HepG2 (cell line): Measurements from ENCODE around the gene FSIP1. TPM values are rescaled to one million over a fixed set of nuclear protein-coding genes. Genes with fewer than 3 reads are reported as not detected.

Source experiments
- ATAC-seq: fragments of 200-7000 bp; cut with Tn5 transposase; 3 replicates; pipeline ENCODE4 v1.9.1; 2020; ENCODE audit warnings: mild to moderate bottlenecking, moderate library complexity
- BruUV-seq: library from RNA; stranded (reverse); fragments of 400-500 nt; replicated peaks from 2 replicates; lab custom pipeline; 2021; lab: Mats Ljungman, UMichigan
- CTCF ChIA-PET: fragments of 300-600 bp; formaldehyde crosslinking; extraction: SDS; loops from one replicate; lab custom pipeline; 2021; ENCODE audit warnings: low total read pairs, inconsistent platforms, low intra/inter-chr PET ratio; lab: Yijun Ruan, JAX
- POLR2A ChIA-PET: fragments of 350-600 bp; sonication (Branson Sonifier 250); formaldehyde crosslinking; loops from one replicate; lab custom pipeline; 2020; ENCODE audit warnings: antibody characterized with exemption, inconsistent platforms; lab: Yijun Ruan, JAX
- DNase-seq: peaks from one replicate; pipeline ENCODE4 v3.0.0-alpha.2; 2015; ENCODE audit warnings: low spot score
- FAIRE-seq: peaks from 3 replicates; lab custom pipeline; 2011; peaks lifted over from hg19 to GRCh38; lab: Jason Lieb, UNC
- H2AFZ ChIP-seq: one replicate; pipeline ENCODE4 v1.6.1; 2011; ENCODE audit warnings: low read length, inconsistent platforms
- H3K27ac ChIP-seq: fragments of 300-600 bp; 3 replicates; pipeline ENCODE4 v1.8.0; 2011; ENCODE audit warnings: mixed run types, mild to moderate bottlenecking, mixed read lengths, low read length, inconsistent platforms; ENCODE audit not compliant: insufficient read depth; ENCODE audit errors: extremely low read length
- H3K27me3 ChIP-seq, 2 experiments: fragments of 200-600 bp in 1 of 2; 2 replicates in 1 of 2; 3 replicates in 1 of 2; pipeline versions ENCODE4 v1.6.0 to v1.8.0; 2011; ENCODE audit warnings: low read length in 2 of 2, mild to moderate bottlenecking in 2 of 2, moderate library complexity in 2 of 2, inconsistent platforms in 1 of 2; ENCODE audit not compliant: insufficient read depth in 2 of 2, control insufficient read depth in 1 of 2
- H3K36me3 ChIP-seq, 2 experiments: fragments of 200-600 bp in 1 of 2; replicated peaks in 1 of 2; 2 replicates in 1 of 2; 3 replicates in 1 of 2; pipeline versions ENCODE4 v1.5.1 to v1.8.0; 2011; ENCODE audit warnings: low read length in 2 of 2, inconsistent platforms in 1 of 2; ENCODE audit not compliant: insufficient read depth in 2 of 2, control insufficient read depth in 1 of 2
- H3K4me1 ChIP-seq: 2 replicates; pipeline ENCODE4 v1.5.1; 2012; ENCODE audit warnings: low read length, inconsistent platforms; ENCODE audit not compliant: insufficient read depth
- H3K4me2 ChIP-seq: 2 replicates; pipeline ENCODE4 v1.6.0; 2011; ENCODE audit warnings: low read depth, low read length, inconsistent platforms
- H3K4me3 ChIP-seq, 3 experiments: fragments of 200-600 bp in 1 of 3; sonication (generic), shearing (Covaris generic) in 1 of 3; replicated peaks in 1 of 3; 2 replicates each; pipeline ENCODE4 v1.5.1; 2011 to 2016; ENCODE audit warnings: low read length in 3 of 3, inconsistent platforms in 2 of 3, low read depth in 2 of 3, mild to moderate bottlenecking in 2 of 3, control low read depth in 1 of 3, mixed read lengths in 1 of 3; ENCODE audit not compliant: insufficient read depth in 1 of 3
- H3K79me2 ChIP-seq: one replicate; pipeline ENCODE4 v1.6.1; 2011; ENCODE audit warnings: low read length, inconsistent platforms; ENCODE audit not compliant: insufficient read depth
- H3K9ac ChIP-seq: 2 replicates; pipeline ENCODE4 v1.6.0; 2011; ENCODE audit warnings: mild to moderate bottlenecking, low read depth, low read length, inconsistent platforms; ENCODE audit not compliant: insufficient read depth
- H3K9me3 ChIP-seq: 2 replicates; pipeline ENCODE4 v1.5.1; 2012; ENCODE audit warnings: mild to moderate bottlenecking, low read length
- H4K20me1 ChIP-seq: 2 replicates; pipeline ENCODE4 v1.6.0; 2011; ENCODE audit warnings: inconsistent platforms, mild to moderate bottlenecking, low read length, moderate library complexity; ENCODE audit not compliant: insufficient read depth
- KLF12 ChIP-seq: sonication (generic); formaldehyde crosslinking; IDR thresholded peaks from 2 replicates; pipeline ENCODE4 v1.4.0; 2020; ENCODE audit warnings: missing genetic modification reagents, borderline replicate concordance
- RAD21 ChIP-seq: fragments of 450-650 bp; formaldehyde crosslinking; IDR thresholded peaks from 2 replicates; pipeline ENCODE4 v1.5.0; 2020; ENCODE audit warnings: mild to moderate bottlenecking
- SKIL ChIP-seq: sonication (generic); formaldehyde crosslinking; IDR thresholded peaks from 2 replicates; pipeline ENCODE4 v1.8.0; 2022; ENCODE audit warnings: missing genetic modification reagents, mild to moderate bottlenecking, moderate library complexity, borderline replicate concordance
- SRSF4 ChIP-seq: fragments of 200-400 bp; formaldehyde crosslinking; IDR thresholded peaks from one replicate; pipeline ENCODE4 v1.6.1; 2018; ENCODE audit warnings: mild to moderate bottlenecking, low read depth, low read length, moderate library complexity; ENCODE audit not compliant: poor library complexity, severe bottlenecking
- ZBTB3 ChIP-seq: sonication (generic); formaldehyde crosslinking; IDR thresholded peaks from 2 replicates; pipeline ENCODE4 v1.4.0; 2020; ENCODE audit warnings: low read depth, mild to moderate bottlenecking, moderate library complexity, missing genetic modification reagents, borderline replicate concordance
- ZNF17 ChIP-seq: sonication (generic); formaldehyde crosslinking; IDR thresholded peaks from 2 replicates; pipeline ENCODE4 v1.5.0; 2020; ENCODE audit warnings: mild to moderate bottlenecking, missing genetic modification reagents
- ZNF253 ChIP-seq: sonication (generic); formaldehyde crosslinking; IDR thresholded peaks from 2 replicates; pipeline ENCODE4 v1.8.0; 2022; ENCODE audit warnings: mild to moderate bottlenecking, missing genetic modification reagents, borderline replicate concordance
- ZNF337 ChIP-seq: sonication (generic); formaldehyde crosslinking; IDR thresholded peaks from 2 replicates; pipeline ENCODE4 v1.5.1; 2020; ENCODE audit warnings: missing genetic modification reagents, low read depth, mild to moderate bottlenecking, borderline replicate concordance
- ZNF672 ChIP-seq: sonication (generic); formaldehyde crosslinking; IDR thresholded peaks from 2 replicates; pipeline ENCODE4 v1.8.1; 2022; ENCODE audit warnings: missing genetic modification reagents
- ZNF678 ChIP-seq: sonication (generic); formaldehyde crosslinking; IDR thresholded peaks from 2 replicates; pipeline ENCODE4 v1.4.0; 2020; ENCODE audit warnings: mild to moderate bottlenecking, missing genetic modification reagents
- WGBS: methylation state at CpG from one replicate; pipeline ENCODE4 v1.1.6; 2017; ENCODE audit warnings: low lambda C conversion rate; 5-methylcytosine and 5-hydroxymethylcytosine counted together
- in situ Hi-C: cut with HindIII; loops from 2 replicates; pipeline ENCODE4 v1.10.0; 2017; ENCODE audit warnings: low pct_unique_long_range_greater_than_20kb; ENCODE audit not compliant: extremely low pct_ligation_motif_present
- intact Hi-C: fragments of 100-400 bp; cut with micrococcal nuclease; formaldehyde crosslinking; loops from one replicate; pipeline ENCODE4 v1.10.0; 2022; ENCODE audit not compliant: unreplicated experiment
- polyA plus RNA-seq, 8 experiments: library from polyadenylated mRNA; depleted of rRNA in 3 of 8; stranded (reverse) in 7 of 8; unstranded in 1 of 8; fragments of >200 nt; fragmentation: Illumina TruSeq in 4 of 8; extraction: Trizol in 4 of 8; gene quantifications; 2 replicates each; pipeline versions ENCODE4 v1.2.1 to v1.2.3, GENCODE V29; 2011 to 2016; ENCODE audit warnings: low read depth in 4 of 8, missing spikeins in 1 of 8, mixed read lengths in 1 of 8; ENCODE audit not compliant: insufficient read depth in 1 of 8
- total RNA-seq, 5 experiments: library from RNA; depleted of rRNA; stranded (reverse); fragments of >200 nt; fragmentation: Illumina TruSeq; extraction: Trizol; gene quantifications; 2 replicates each; pipeline ENCODE4 v1.2.3, GENCODE V29; 2016; ENCODE audit warnings: low read depth in 1 of 5
- TF ChIP-seq, protein P1 (sequence below): sonication (generic); formaldehyde crosslinking; IDR thresholded peaks from 2 replicates; pipeline ENCODE4 v1.5.1; 2020; ENCODE audit warnings: missing genetic modification reagents, mild to moderate bottlenecking, borderline replicate concordance
- TF ChIP-seq, protein P2 (sequence below): sonication (generic); formaldehyde crosslinking; IDR thresholded peaks from 2 replicates; pipeline ENCODE4 v1.4.0; 2020; ENCODE audit warnings: missing genetic modification reagents; ENCODE audit errors: not compliant biosample characterization

Gene FSIP1
- total and polyA plus RNA-seq, 2 of the 13 experiments (the other 11 are each of a cell fraction or from before 2014, with no cell fraction given), result 0.18 TPM; not detected in 1

DNA sequence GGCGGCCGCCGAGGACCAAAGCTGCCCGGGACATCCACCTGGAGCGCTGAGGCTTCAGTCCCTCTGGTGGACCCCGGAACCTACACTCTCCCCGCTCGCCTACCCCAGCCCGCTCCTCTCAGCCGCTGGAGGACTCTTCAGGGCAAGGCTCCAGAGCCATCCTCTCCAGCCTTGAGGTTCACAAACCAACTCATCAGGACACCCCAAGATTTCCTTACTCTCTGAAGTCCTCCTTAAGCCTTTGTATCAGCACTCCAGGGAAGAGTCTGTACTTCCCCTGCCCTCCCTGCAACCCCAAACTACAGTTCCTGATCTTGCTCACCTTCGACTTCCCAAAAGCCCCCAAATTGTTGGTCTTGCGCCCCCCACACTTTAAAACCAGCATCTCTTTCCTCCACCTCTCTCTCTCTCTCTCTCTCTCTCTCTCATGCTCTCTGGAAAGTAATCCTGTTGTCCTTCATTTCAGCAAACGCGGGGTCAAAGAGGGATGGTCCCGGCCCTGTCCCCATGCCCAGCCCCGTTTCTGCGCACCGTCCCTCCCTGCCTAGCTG is 201.3 kb downstream of the FSIP1 start (continued):
- no peak for TF ChIP-seq ZBTB3 (CRISPR knock-in tag)
- TF ChIP-seq, protein P1, sequence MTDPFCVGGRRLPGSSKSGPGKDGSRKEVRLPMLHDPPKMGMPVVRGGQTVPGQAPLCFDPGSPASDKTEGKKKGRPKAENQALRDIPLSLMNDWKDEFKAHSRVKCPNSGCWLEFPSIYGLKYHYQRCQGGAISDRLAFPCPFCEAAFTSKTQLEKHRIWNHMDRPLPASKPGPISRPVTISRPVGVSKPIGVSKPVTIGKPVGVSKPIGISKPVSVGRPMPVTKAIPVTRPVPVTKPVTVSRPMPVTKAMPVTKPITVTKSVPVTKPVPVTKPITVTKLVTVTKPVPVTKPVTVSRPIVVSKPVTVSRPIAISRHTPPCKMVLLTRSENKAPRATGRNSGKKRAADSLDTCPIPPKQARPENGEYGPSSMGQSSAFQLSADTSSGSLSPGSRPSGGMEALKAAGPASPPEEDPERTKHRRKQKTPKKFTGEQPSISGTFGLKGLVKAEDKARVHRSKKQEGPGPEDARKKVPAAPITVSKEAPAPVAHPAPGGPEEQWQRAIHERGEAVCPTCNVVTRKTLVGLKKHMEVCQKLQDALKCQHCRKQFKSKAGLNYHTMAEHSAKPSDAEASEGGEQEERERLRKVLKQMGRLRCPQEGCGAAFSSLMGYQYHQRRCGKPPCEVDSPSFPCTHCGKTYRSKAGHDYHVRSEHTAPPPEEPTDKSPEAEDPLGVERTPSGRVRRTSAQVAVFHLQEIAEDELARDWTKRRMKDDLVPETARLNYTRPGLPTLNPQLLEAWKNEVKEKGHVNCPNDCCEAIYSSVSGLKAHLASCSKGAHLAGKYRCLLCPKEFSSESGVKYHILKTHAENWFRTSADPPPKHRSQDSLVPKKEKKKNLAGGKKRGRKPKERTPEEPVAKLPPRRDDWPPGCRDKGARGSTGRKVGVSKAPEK, result no peak

DNA sequence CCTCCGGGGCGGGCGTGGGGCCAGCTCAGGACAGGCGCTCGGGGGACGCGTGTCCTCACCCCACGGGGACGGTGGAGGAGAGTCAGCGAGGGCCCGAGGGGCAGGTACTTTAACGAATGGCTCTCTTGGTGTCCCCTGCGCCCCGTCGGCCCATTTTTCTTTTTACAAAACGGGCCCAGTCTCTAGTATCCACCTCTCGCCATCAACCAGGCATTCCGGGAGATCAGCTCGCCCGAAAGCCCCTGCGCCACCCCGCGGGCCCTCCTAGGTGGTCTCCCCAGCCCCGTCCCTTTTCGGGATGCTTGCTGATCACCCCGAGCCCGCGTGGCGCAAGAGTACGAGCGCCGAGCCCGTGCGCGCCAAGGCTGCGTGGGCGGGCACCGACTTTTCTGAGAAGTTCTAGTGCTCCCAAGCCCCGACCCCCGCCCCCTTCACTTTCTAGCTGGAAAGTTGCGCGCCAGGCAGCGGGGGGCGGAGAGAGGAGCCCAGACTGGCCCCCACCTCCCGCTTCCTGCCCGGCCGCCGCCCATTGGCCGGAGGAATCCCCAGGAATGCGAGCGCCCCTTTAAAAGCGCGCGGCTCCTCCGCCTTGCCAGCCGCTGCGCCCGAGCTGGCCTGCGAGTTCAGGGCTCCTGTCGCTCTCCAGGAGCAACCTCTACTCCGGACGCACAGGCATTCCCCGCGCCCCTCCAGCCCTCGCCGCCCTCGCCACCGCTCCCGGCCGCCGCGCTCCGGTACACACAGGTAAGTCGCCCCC is 202.0 kb downstream of the FSIP1 start, which contains the start of gene THBS1:
TSS of gene THBS1 (plus strand) at position 595 of the 757 bp plus-strand sequence. CDS start 779 bp downstream, outside the sequence.
- WGBS, result no CpG with 5 or more reads among the region's 74 CpGs
- Histone ChIP-seq H3K9me3 (no peaks in the 10 kb centered on the region), H3K4me1 (peaks cover 55% of the 10 kb centered on the region), H4K20me1 (peaks cover 13% of the 10 kb centered on the region; the same call in 1 of the 2 replicates), H3K4me2 (peak within 1 kb of the TSS; percentile 92), H3K9ac (peak within 1 kb of the TSS; percentile 78), H3K36me3 (peaks cover 6 to 28% of the 10 kb centered on the region in 2 experiments), H3K27ac (peak within 1 kb of the TSS; percentile 65), H3K4me3 (peak within 1 kb of the TSS; percentile 64 to 88 (median 67)), H3K79me2 (peaks cover 22% of the 10 kb centered on the region), H3K27me3 (peaks cover 0 to 4% of the 10 kb centered on the region in 2 experiments; a peak in 1 of 5 replicates), H2AFZ (no peak within 1 kb of the TSS)
- DNase-seq (peak; percentile 81), ATAC-seq (peak; percentile 74), FAIRE-seq (no peak)
- in situ Hi-C loops (loop anchor here (5.0 to 10.0 kb wide), 5 partner anchors 146 to 766 kb away; no protein-coding TSS in a partner anchor), intact Hi-C loops (loop anchor here (1.0 to 5.0 kb wide), 7 partner anchors 125 to 763 kb away; no protein-coding TSS in a partner anchor)
- POLR2A ChIA-PET, result interaction anchor here (0.7 to 3.7 kb wide), 18 partner anchors 9 to 707 kb away, joined by 3 to 50 read pairs (median 5); no protein-coding TSS in a partner anchor
- BruUV-seq, result TSS peak; percentile 73
- CTCF ChIA-PET, result interaction anchor here (1.1 to 3.2 kb wide), 5 partner anchors 267 to 873 kb away, joined by 3 to 26 read pairs (median 13); no protein-coding TSS in a partner anchor
- peak; percentile 13; the same call in 1 of the 2 replicates for TF ChIP-seq RAD21
- TF ChIP-seq ZNF337 (CRISPR knock-in tag), result no peak
- TF ChIP-seq SRSF4, result no peak
- no peak for TF ChIP-seq ZNF17
- no peak for TF ChIP-seq SKIL (CRISPR knock-in tag)
- TF ChIP-seq, protein P2, sequence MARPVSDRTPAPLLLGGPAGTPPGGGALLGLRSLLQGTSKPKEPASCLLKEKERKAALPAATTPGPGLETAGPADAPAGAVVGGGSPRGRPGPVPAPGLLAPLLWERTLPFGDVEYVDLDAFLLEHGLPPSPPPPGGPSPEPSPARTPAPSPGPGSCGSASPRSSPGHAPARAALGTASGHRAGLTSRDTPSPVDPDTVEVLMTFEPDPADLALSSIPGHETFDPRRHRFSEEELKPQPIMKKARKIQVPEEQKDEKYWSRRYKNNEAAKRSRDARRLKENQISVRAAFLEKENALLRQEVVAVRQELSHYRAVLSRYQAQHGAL (CRISPR knock-in tag), result no peak
- TF ChIP-seq ZNF672 (CRISPR knock-in tag), result no peak
- no peak for TF ChIP-seq ZNF253 (CRISPR knock-in tag)
- TF ChIP-seq ZNF678 (CRISPR knock-in tag), result no peak
- no peak for TF ChIP-seq KLF12 (CRISPR knock-in tag)
